ENCODE results near the gene HSFX2.
"Not testable (repeated sequence)": the region's sequence is repeated elsewhere in the genome, so short reads cannot be mapped to it uniquely, and the experiment has no call there.

Gene HSFX2

GRCh38 chrX:149585631-149586030 lies 9.5 kb downstream of the HSFX2 start:
- not testable (repeated sequence) for DNase-seq

GRCh38 chrX:149573456-149573855 lies 21.7 kb downstream of the HSFX2 start:
- not testable (repeated sequence) for DNase-seq

- DNase-seq, result no peak
Measured at GRCh38 chrX:149572743-149573142, 22.4 kb downstream of the HSFX2 start.

- DNase-seq, result no peak
Measured at GRCh38 chrX:149571770-149572169, 23.3 kb downstream of the HSFX2 start.

GRCh38 chrX:149570668-149571067 lies 24.4 kb downstream of the HSFX2 start:
- no peak for DNase-seq

- no peak for DNase-seq
Measured at GRCh38 chrX:149569770-149570169, 25.3 kb downstream of the HSFX2 start.

- DNase-seq, result no peak
Measured at GRCh38 chrX:149568701-149569296, 26.3 kb downstream of the HSFX2 start.

GRCh38 chrX:149567621-149568417 lies 27.3 kb downstream of the HSFX2 start:
- DNase-seq, result no peak

- no peak for DNase-seq
Measured at GRCh38 chrX:149563359-149563758, 31.8 kb downstream of the HSFX2 start.

GRCh38 chrX:149555251-149555650 lies 39.9 kb downstream of the HSFX2 start:
- not testable (repeated sequence) for DNase-seq

GRCh38 chrX:149551939-149552248 lies 43.2 kb downstream of the HSFX2 start:
- DNase-seq, result not testable (repeated sequence)

- DNase-seq, result not testable (repeated sequence)
Measured at GRCh38 chrX:149551245-149551938, 43.7 kb downstream of the HSFX2 start.

GRCh38 chrX:149550454-149550853 lies 44.7 kb downstream of the HSFX2 start:
- not testable (repeated sequence) for DNase-seq

- DNase-seq, result not testable (repeated sequence)
Measured at GRCh38 chrX:149549701-149550100, 45.4 kb downstream of the HSFX2 start, which contains the start of gene HSFX3. HSFX3 (minus strand) TSS chrX:149549924; CDS start chrX:149549852, 72 bp downstream.

GRCh38 chrX:149547782-149548181 lies 47.3 kb downstream of the HSFX2 start:
- DNase-seq, result not testable (repeated sequence)

GRCh38 chrX:149546962-149547361 lies 48.2 kb downstream of the HSFX2 start:
- not testable (repeated sequence) for DNase-seq

- not testable (repeated sequence) for DNase-seq
Measured at GRCh38 chrX:149545545-149546543, 49.3 kb downstream of the HSFX2 start.
